Activated CD4-positive, alpha-beta T cell treated with anti-CD3 and anti-CD28 coated beads, Interleukin-2, amount 50 U/mL, for 48 hours (primary cell): Measurements from ENCODE around the gene UGT3A2.

ENCODE experiments used
- DNase-seq, 2 experiments: peaks; one replicate each; pipeline ENCODE4 v3.0.0-alpha.2; 2020

Gene UGT3A2, protein sequence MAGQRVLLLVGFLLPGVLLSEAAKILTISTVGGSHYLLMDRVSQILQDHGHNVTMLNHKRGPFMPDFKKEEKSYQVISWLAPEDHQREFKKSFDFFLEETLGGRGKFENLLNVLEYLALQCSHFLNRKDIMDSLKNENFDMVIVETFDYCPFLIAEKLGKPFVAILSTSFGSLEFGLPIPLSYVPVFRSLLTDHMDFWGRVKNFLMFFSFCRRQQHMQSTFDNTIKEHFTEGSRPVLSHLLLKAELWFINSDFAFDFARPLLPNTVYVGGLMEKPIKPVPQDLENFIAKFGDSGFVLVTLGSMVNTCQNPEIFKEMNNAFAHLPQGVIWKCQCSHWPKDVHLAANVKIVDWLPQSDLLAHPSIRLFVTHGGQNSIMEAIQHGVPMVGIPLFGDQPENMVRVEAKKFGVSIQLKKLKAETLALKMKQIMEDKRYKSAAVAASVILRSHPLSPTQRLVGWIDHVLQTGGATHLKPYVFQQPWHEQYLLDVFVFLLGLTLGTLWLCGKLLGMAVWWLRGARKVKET

GRCh38 chr5:36066540-36067210 is at the start of gene UGT3A2:
TSS of gene UGT3A2 (minus strand) at chr5:36066882. CDS start at chr5:36066789, 93 bp downstream.
- no peak for DNase-seq

DNA sequence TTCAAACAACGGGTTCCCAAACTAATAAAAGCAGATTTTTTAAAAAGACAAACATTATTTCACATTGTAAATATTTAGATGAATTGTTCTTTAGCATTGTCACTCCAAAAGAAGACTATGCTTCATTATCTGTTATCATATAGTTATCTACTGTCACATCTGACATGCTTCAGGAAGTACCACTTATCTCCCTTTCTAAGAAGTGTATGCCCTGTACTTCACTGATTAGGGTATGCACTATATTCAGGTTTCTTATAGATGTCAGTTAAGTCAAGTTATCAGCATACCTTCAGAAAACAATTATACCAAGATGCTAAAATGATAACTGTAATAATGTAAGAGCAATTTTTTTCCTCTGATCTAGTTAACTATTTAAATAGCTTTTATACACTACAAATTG is 44.6 kb upstream of the UGT3A2 start:
- no peak for DNase-seq

DNA sequence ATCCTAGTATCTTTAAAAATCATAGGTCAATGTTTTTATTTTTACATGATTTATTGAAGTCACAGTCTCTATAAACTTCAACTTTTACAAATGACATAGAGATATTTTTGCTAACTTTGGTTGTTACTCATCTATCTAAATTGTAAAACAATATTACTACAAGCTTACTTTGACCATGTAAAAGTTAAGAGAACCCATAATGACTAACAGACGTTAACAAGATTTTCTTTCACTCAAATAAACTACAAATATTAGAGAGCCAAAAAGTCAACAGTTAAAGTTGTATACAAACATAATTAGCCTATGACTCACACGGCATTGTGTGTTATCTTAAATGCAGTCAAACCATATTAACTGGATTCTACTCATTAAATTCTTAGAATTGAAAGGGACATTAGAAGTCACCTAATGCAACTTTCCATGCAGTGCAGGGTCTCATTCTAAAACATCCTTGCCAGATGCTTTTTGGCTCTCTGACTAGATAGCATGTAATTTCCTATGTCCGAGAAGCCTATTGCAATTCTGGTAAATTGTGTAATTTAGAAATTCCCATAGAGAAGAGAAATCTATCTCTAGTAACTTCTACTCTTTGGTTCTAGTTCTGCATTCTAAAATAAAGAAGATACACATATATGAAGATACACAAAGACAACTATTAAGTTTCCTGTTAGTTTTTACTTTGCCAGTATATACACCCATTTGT is 42.2 kb upstream of the UGT3A2 start:
- DNase-seq: no peak

DNA sequence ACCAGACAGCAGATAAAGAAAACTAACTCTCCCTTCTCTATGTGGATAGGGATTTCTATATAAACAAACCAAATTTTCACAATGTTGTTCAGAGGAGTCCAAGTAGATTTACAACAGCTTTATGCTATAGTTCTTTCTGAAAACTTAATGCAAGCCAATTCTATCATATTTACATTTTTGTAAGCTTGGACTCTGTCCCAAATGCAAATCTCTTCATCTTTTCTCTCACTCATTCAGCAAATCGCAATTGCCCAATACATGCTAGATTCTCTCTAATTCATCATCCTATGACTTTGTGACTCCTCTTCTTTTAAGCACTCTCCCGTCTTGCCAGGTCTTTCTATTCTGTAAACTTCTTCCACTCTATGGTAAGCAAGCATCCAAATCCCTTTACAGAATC is 39.1 kb upstream of the UGT3A2 start:
- no peak for DNase-seq

- no peak for DNase-seq
Measured at GRCh38 chr5:36099748-36100147, 33.1 kb upstream of the UGT3A2 start.

DNA sequence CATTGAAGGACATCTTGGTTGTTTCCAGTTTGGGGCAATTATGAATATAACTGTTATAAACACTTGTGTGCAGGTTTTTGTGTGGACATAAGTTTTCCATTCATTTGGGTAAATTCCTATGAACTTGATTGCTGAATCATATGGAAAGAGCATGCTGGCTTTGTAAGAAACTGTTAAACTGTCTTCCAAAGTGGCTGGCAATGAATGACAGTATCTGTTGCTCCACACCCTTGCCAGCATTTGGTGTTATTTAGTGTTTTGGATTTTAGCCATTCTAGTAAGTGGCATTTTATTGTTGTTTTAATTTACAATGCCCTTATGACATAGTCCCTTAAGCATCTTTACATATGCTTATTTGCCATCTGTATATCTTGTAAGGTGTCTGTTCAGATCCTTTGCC is 29.8 kb upstream of the UGT3A2 start:
- DNase-seq: no peak

- DNase-seq: no peak
Measured at GRCh38 chr5:36089989-36090388, 23.3 kb upstream of the UGT3A2 start.

DNA sequence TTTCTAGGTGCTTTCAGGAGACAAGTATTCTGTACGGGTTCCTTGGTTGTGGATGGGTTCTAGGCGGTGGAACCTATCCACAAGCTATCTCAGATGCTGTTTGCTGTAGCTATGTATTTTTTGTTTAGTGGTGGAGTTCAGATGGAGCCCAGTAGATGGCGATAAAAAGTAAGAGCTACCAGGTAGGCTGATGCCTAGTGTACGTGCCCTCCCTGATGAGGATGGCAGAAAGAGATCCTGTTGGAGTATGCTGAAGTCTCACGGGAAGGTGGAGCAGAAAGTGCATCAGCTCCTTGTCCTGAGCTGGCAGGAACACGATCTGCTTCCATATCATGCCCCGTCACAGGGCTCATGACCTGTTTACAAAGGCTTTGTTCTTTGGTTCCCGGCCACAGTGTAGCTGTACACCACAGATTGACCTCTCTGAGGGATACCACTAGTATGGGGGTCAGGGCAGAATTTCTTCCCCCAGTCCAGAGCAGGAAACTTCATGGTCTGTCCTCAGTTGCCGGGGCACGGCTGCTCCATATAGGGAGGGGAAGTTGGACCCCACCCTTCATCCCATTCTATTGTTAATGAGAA is 12.6 kb upstream of the UGT3A2 start:
- peak in 1 of 2 experiments; percentile 26 for DNase-seq

- DNase-seq: no peak
Measured at GRCh38 chr5:36078430-36078829, 11.7 kb upstream of the UGT3A2 start.

- DNase-seq: no peak
Measured at GRCh38 chr5:36073595-36074216, 7.0 kb upstream of the UGT3A2 start.

- no peak for DNase-seq
Measured at GRCh38 chr5:36070687-36071571, 4.2 kb upstream of the UGT3A2 start.

DNA sequence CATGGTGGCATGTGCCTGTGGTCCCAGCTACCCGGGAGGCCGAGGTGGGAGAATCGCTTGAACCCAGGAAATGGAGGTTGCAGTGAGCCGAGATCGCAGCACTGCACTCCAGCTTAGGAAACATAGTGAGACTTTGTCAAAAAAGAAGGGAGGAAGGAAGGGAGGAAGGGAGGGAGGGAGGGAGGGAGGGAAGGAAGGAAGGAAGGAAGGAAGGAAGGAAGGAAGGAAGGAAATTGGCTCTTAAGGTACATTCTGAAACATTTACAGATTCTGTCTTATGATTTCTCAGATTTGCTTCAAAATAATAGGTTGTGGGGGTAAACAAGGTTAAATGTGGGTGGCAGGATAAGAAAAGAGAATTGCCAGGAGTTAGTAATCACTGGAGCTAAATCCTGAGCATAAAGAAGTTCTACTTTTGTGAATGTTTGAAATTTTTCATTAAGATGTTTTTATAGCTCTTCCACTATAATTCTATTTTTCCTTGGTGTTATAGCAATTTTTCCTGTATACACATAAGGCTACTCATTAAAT is 2.1 kb upstream of the UGT3A2 start:
- no peak for DNase-seq

DNA sequence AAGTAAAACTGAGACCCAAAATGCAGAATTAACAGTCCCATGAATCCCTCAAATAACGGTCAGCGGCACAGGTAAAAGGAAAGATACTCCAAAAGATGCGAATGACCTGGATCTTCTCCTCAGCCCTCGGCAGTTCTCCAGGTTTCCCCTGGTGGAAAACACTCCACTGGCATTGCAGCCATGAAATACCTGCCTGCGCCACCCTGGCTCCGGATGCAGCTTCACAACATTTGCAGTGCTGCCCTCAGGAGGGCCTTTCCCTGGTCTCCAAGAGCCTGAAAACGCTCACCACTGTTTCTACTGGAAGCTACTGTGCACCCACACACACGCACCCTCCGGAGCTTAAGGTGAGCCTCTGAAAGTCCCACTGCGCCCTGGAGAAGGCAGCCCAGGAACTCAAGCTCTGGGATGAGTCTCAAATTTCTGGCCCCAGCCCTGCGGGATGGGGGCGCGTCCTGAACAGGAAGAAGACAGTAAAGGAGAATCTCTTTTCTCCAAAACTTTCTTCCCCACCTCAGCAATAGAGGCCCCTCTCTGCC is 612 bp downstream of the UGT3A2 start:
- DNase-seq: no peak

DNA sequence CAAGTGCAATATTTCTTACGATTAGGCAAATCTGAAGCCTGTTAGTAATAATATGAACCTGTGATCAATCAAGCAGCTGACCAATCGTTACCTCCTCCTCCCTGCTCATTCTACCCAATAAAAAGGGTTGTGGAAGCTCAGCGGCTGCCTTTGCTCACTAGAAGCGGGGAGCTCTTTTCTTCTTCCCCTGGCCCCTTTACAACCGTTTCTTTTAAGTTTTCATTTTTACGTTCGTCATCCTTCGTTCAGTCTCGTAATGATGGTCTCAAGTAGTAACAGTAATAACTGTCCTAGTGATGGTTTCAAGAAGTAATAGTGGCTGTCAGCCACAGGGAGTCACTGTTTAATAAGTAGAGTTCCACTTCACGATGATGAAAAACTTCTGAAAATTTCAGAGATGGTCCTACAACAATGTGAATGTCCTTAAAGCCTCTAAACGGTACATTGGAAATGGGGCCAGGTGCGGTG is 6.2 kb downstream of the UGT3A2 start:
- DNase-seq: no peak

- no peak for DNase-seq
Measured at GRCh38 chr5:36059571-36060419, 6.9 kb downstream of the UGT3A2 start.

DNA sequence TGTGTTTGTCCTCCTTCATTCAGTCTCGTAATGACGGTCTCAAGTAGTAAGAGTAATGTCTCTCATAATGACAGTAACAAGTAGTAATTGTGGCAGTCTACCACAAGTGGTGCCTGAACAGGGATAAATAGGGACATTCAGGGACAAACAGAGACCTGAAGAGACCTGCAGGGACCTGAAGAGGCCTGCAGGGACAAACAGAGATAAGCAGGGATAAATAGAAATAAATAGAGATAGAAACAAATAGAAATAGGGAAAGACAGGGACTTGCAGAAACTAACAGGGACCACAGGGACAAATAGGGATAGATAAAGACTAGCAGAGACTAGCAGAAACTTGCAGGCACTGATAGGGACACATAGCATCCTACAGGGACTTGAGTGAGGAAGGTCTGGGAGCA is 7.9 kb downstream of the UGT3A2 start:
- no peak for DNase-seq

DNA sequence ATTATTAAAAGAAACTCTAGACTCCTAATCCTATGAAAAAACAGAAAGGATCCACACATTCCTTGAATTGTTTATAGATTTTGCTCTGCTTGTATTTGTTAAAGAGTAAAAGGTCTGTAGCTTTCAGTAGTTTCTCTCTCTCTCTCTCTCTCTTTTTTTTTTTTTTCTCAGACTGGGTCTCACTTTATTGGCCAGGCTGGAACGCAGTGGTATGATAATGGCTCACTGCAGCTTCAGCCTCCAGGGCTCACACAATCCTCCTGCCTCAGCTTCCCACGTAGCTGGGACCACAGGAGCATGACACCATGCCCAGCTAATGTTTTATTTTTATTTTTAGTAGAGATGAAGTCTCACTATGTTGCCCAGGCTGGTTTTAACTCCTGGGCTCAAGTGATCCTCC is 9.3 kb downstream of the UGT3A2 start:
- DNase-seq: no peak

- no peak for DNase-seq
Measured at GRCh38 chr5:36056422-36056821, 10.3 kb downstream of the UGT3A2 start.

DNA sequence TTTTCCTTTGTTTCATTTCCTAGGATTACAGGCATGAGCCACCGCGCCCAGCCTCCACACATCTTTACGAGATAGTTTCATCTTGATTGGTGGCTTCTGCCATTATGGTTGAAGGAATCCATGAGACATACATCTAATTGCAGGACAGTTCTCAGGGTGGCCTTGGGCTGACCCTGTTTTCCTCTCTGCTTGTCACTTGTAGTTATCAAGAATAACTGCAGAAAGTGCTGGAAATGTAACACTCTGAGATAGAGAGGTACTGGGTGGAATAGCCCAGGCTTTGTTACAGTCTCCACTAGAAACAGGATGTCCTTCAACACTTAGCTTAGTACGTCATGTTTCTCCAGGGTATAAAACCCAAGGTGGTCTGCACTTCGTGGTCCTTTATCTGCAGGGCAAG is 10.7 kb downstream of the UGT3A2 start:
- no peak for DNase-seq

GRCh38 chr5:36054647-36055046 is 12.0 kb downstream of the UGT3A2 start:
- DNase-seq: no peak
